ENCODE data around the gene TLE2. TPM values are rescaled to one million over a fixed set of nuclear protein-coding genes. Genes with fewer than 3 reads are reported as not detected.

The TLE2 gene
- polyA plus RNA-seq, 1 of the 3 experiments (the other 2 are of a cell fraction): 2.3 TPM

DNA sequence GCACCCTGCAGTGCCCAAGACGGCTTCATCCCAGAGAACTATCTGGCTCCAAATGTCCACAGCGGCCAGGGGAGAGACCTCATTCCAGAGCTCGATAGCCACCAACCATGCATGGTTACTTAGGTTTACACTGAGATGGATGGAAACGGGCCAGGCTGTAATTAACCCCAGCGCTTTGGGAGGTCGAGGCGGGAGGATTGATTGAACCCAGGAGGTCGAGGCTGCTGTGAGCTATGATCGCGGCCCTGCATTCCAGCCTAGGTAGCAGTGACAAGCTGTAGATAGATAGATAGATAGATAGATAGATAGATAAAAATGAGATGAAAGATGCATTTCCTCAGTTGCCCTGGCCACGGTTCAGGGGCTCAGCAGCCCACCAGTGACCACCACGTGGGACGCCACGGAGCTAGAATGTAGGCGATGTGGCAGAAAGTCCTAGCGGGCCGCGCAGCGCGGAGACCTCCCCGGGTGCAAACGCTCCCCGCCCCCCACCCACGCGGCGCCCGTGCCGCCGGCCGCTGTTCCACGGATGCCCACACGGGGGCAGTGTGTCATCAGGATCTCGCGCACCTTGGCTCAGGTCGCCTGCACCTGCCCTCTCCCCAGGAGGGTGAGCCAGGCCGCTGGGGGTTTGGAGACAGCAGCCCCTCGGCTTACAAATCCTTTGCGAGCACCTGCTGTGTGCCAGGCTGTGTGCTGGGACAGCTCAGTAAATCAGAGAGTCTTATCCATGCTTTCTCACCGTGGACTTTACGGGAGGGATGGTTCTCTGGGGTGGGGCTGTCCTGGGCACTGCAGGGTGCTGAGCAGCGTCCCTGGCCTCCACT is 46.7 kb upstream of the TLE2 start:
- no peaks in the 10 kb centered on the region for H4K20me1 ChIP-seq (ENCODE audit: insufficient read depth)
- H3K9me2 ChIP-seq: no peaks in the 10 kb centered on the region
- H3K79me2 ChIP-seq (ENCODE audit: insufficient read depth): no peaks in the 10 kb centered on the region
- 19% methylated on average over 20 of the region's 41 CpGs for WGBS (ENCODE audit: low lambda C conversion rate)
- peak overlapping the region; percentile 68; the same call in 1 of the 2 replicates for H3K4me2 ChIP-seq
- TF ChIP-seq GATA2 (CRISPR knock-in tag; IDR thresholded peaks at IDR 0.05) (peak; percentile 25; the same call in 1 of the 2 replicates), RAD21 (IDR thresholded peaks at IDR 0.05; ENCODE audit: low read length) (peak; percentile 77), ELF1 (IDR thresholded peaks at IDR 0.05) (no peak), SIN3A (IDR thresholded peaks at IDR 0.05; ENCODE audit: borderline replicate concordance, low read depth, low read length) (no peak), POLR2AphosphoS5 (IDR thresholded peaks at IDR 0.05; ENCODE audit: low read depth, low read length) (no peak), JUND (IDR thresholded peaks at IDR 0.05) (no peak), SMC3 (IDR thresholded peaks at IDR 0.05; ENCODE audit: low read depth, low read length) (peak; percentile 62), TCF12 (IDR thresholded peaks at IDR 0.05) (no peak), FOXJ3 (CRISPR knock-in tag; IDR thresholded peaks at IDR 0.05) (no peak), FOSL2 (IDR thresholded peaks at IDR 0.05; ENCODE audit: borderline replicate concordance, low read depth) (no peak), NRF1 (IDR thresholded peaks at IDR 0.05; ENCODE audit: low read depth, low read length) (0 out of 2 replicates have a peak, but pooled peaks have one; percentile 8)
- TF ChIP-seq, protein P1, sequence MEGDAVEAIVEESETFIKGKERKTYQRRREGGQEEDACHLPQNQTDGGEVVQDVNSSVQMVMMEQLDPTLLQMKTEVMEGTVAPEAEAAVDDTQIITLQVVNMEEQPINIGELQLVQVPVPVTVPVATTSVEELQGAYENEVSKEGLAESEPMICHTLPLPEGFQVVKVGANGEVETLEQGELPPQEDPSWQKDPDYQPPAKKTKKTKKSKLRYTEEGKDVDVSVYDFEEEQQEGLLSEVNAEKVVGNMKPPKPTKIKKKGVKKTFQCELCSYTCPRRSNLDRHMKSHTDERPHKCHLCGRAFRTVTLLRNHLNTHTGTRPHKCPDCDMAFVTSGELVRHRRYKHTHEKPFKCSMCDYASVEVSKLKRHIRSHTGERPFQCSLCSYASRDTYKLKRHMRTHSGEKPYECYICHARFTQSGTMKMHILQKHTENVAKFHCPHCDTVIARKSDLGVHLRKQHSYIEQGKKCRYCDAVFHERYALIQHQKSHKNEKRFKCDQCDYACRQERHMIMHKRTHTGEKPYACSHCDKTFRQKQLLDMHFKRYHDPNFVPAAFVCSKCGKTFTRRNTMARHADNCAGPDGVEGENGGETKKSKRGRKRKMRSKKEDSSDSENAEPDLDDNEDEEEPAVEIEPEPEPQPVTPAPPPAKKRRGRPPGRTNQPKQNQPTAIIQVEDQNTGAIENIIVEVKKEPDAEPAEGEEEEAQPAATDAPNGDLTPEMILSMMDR (IDR thresholded peaks at IDR 0.05): peak; percentile 93
- TF ChIP-seq, protein P2, sequence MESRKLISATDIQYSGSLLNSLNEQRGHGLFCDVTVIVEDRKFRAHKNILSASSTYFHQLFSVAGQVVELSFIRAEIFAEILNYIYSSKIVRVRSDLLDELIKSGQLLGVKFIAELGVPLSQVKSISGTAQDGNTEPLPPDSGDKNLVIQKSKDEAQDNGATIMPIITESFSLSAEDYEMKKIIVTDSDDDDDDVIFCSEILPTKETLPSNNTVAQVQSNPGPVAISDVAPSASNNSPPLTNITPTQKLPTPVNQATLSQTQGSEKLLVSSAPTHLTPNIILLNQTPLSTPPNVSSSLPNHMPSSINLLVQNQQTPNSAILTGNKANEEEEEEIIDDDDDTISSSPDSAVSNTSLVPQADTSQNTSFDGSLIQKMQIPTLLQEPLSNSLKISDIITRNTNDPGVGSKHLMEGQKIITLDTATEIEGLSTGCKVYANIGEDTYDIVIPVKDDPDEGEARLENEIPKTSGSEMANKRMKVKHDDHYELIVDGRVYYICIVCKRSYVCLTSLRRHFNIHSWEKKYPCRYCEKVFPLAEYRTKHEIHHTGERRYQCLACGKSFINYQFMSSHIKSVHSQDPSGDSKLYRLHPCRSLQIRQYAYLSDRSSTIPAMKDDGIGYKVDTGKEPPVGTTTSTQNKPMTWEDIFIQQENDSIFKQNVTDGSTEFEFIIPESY (IDR thresholded peaks at IDR 0.05; ENCODE audit: borderline replicate concordance, low read depth): no peak
- TF ChIP-seq, protein P3, sequence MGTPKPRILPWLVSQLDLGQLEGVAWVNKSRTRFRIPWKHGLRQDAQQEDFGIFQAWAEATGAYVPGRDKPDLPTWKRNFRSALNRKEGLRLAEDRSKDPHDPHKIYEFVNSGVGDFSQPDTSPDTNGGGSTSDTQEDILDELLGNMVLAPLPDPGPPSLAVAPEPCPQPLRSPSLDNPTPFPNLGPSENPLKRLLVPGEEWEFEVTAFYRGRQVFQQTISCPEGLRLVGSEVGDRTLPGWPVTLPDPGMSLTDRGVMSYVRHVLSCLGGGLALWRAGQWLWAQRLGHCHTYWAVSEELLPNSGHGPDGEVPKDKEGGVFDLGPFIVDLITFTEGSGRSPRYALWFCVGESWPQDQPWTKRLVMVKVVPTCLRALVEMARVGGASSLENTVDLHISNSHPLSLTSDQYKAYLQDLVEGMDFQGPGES (IDR thresholded peaks at IDR 0.05; ENCODE audit: low read depth, low read length): no peak
- TF ChIP-seq, protein P4, sequence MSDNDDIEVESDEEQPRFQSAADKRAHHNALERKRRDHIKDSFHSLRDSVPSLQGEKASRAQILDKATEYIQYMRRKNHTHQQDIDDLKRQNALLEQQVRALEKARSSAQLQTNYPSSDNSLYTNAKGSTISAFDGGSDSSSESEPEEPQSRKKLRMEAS (IDR thresholded peaks at IDR 0.05; ENCODE audit: low read depth): peak; percentile 74; the same call in 1 of the 2 replicates
- H3F3A ChIP-seq (replicated peaks; ENCODE audit: insufficient read depth): peaks cover 7% of the 10 kb centered on the region
- no peaks in the 10 kb centered on the region for H3K27me3 ChIP-seq (ENCODE audit: insufficient read depth)
- no peak overlapping the region for H3K27ac ChIP-seq (ENCODE audit: low read depth in 2 of 2, low read length in 1 of 2)
- no peak overlapping the region for H3K9ac ChIP-seq
- ChIA-PET CTCF (interaction anchor here (0.6 to 7.3 kb wide), 49 partner anchors 9 to 1459 kb away, joined by 3 to 124 read pairs (median 4); partner anchors contain the start of genes TLE5, TLE6 and ZNF77), POLR2A (interaction anchor here (1.1 kb wide), 1 partner anchor 107 kb away, joined by 3 read pairs; no protein-coding TSS in a partner anchor)
- no peaks in the 10 kb centered on the region for H3K9me3 ChIP-seq
- DNase-seq: peak; percentile 89
- H3K4me1 ChIP-seq (ENCODE audit: control insufficient read depth in 1 of 2, insufficient read depth in 2 of 2, low read depth in 1 of 2, low read length in 1 of 2): peaks cover 0 to 3% of the 10 kb centered on the region in 2 experiments; a peak in 1 of 4 replicates
- H2AFZ ChIP-seq (ENCODE audit: low read depth): 0 out of 2 replicates have a peak overlapping the region, but pooled peaks have one; percentile 22
- no peaks in the 10 kb centered on the region for H3K36me3 ChIP-seq (replicated peaks in 1 of 2; ENCODE audit: control insufficient read depth in 1 of 2, insufficient read depth in 2 of 2, low read length in 1 of 2)
- peak overlapping the region; percentile 24 to 57; a peak in 3 of 4 replicates for H3K4me3 ChIP-seq (ENCODE audit: low read depth in 2 of 2, low read length in 1 of 2)
